Measurements from ENCODE around the gene UQCRH. TPM values are rescaled to one million over a fixed set of nuclear protein-coding genes. Genes with fewer than 3 reads are reported as not detected.

The UQCRH gene
- total RNA-seq (2022; extraction: Qiagen RNA extraction; ENCODE audit: low read depth) = 395 to 538 TPM (median 411 TPM) in 5 replicates

DNA sequence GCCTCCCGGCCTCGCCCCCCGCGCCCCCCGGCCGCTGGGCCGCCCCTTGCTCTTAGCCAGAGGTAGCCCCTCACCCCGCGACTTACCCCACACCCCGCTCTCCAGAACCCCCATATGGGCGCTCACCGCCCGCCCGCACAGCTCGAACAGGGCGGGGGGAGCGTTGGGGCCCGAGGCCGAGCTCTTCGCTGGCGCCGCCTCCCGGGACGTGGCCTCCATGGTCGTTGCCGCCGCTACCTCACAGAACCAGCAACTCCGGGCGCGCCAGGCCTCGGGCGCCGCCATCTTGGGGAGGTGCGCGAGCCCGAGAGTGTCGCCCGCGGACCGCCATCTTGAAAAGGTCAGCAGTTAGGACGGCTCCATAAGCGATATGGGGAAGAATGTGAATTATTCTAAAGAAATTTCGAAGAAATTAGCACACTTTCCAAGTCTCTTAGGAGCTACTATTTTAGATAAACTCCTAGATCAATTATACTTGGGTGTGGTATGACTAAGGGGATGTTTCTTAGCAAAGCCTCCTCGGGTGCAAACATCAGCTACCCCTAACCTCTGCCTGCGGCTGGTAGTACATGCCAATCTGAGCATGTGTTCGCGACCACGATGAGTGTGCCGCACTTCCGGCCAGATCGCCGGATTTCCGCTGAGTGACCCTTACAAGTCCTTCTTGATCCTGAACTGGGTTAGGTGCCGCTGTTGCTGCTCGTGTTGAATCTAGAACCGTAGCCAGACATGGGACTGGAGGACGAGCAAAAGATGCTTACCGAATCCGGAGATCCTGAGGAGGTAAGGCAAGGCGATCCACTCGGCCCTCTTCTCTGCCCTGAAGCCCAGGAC lies at the start of gene UQCRH, which contains the start of gene LRRC41:
UQCRH (plus strand) TSS at position 661 of the 834 bp plus-strand sequence; CDS start at position 730, 69 bp downstream.
LRRC41 (minus strand) TSS at position 579 of the 834 bp plus-strand sequence; CDS start at position 285, 294 bp downstream.

DNA sequence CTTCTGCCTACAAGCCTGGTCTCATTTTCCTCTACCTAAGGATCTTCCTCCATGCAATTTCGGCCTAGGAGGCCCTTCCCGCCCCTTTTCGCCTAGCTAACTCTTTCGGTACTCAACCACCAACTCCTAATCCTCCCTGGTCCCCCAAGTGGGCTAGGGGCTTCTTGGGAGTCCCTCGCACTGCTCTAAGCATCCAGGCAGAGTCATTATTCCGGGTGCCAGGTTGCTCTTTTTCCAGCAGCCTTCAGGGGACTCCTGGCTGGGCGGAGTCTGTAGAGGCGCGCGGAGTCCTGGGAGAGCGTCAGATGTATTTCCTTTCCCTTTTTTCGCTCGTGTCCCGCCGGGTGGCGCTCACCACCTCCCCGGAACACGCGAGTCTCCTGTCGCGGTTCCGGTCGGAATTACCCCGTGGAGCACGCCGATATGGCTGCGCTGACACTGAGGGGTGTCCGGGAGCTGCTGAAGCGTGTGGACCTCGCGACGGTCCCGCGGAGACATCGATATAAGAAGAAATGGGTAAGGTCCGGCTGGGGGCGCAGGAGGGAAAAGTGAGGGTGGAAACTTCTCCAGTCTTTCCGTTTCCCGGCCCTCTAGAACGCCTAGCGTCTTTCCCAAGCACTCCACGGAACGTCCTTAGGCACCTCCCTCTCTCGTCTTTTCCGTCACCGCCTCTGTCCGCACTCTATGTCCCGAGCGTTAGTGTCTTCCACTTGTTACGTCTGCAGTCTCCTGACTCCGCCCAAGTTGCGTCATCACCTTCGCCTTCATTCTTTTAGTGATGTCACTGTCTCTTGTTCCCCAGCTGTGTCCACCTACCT lies 37.1 kb downstream of the UQCRH start, which contains the start of gene NSUN4:
NSUN4 (plus strand) TSS at position 404 of the 818 bp plus-strand sequence; CDS start at position 424, 20 bp downstream.

Other genes starting within 250 kb of the UQCRH start
- 1.0 to 1.3 TPM (median 1.1 TPM) in 5 replicates for gene PIK3R3, start 171.1 kb upstream of the UQCRH start, total RNA-seq (2022; extraction: Qiagen RNA extraction; ENCODE audit: low read depth)
- gene TSPAN1, start 128.6 kb upstream of the UQCRH start, total RNA-seq (2022; extraction: Qiagen RNA extraction; ENCODE audit: low read depth) = 1.8 to 4.9 TPM (median 2.2 TPM) in 5 replicates
- gene P3R3URF, start 127.2 kb upstream of the UQCRH start, total RNA-seq (2022; extraction: Qiagen RNA extraction; ENCODE audit: low read depth) = not detected in 5 replicates
- gene POMGNT1, start 105.3 kb upstream of the UQCRH start, total RNA-seq (2022; extraction: Qiagen RNA extraction; ENCODE audit: low read depth) = 34.3 to 49.7 TPM (median 48.4 TPM) in 5 replicates
- not detected in 5 replicates for gene LURAP1, start 100.4 kb upstream of the UQCRH start, total RNA-seq (2022; extraction: Qiagen RNA extraction; ENCODE audit: low read depth)
- gene RAD54L, start 55.9 kb upstream of the UQCRH start, total RNA-seq (2022; extraction: Qiagen RNA extraction; ENCODE audit: low read depth) = 9.5 to 12.4 TPM (median 10.4 TPM) in 5 replicates
- gene LRRC41, start 82 bp upstream of the UQCRH start, total RNA-seq (2022; extraction: Qiagen RNA extraction; ENCODE audit: low read depth) = 36.0 to 44.4 TPM (median 42.6 TPM) in 5 replicates
- gene NSUN4, start 37.1 kb downstream of the UQCRH start, total RNA-seq (2022; extraction: Qiagen RNA extraction; ENCODE audit: low read depth) = 12.4 to 13.6 TPM (median 12.9 TPM) in 5 replicates
- gene FAAH, start 90.6 kb downstream of the UQCRH start, total RNA-seq (2022; extraction: Qiagen RNA extraction; ENCODE audit: low read depth) = 0.54 to 0.72 TPM (median 0.56 TPM) in 5 replicates
- gene DMBX1, start 186.1 kb downstream of the UQCRH start, total RNA-seq (2022; extraction: Qiagen RNA extraction; ENCODE audit: low read depth) = 0.70 to 1.2 TPM (median 1.1 TPM) in 5 replicates
- gene KNCN, start 247.9 kb downstream of the UQCRH start, total RNA-seq (2022; extraction: Qiagen RNA extraction; ENCODE audit: low read depth) = not detected in 5 replicates